Stimulated activated CD8-positive, alpha-beta memory T cell treated with anti-CD3 and anti-CD28 coated beads, Interleukin-7, amount 100 ng/mL, for 24 hours (primary cell): ENCODE measurements around the gene PAK3.
A peak's percentile ranks its signal among the peaks of the same experiment; 100 is the strongest.

Experiments
- DNase-seq: peaks from one replicate; pipeline ENCODE4 v3.0.0-alpha.2; 2020; ENCODE audit warnings: low read depth

The PAK3 gene

DNA sequence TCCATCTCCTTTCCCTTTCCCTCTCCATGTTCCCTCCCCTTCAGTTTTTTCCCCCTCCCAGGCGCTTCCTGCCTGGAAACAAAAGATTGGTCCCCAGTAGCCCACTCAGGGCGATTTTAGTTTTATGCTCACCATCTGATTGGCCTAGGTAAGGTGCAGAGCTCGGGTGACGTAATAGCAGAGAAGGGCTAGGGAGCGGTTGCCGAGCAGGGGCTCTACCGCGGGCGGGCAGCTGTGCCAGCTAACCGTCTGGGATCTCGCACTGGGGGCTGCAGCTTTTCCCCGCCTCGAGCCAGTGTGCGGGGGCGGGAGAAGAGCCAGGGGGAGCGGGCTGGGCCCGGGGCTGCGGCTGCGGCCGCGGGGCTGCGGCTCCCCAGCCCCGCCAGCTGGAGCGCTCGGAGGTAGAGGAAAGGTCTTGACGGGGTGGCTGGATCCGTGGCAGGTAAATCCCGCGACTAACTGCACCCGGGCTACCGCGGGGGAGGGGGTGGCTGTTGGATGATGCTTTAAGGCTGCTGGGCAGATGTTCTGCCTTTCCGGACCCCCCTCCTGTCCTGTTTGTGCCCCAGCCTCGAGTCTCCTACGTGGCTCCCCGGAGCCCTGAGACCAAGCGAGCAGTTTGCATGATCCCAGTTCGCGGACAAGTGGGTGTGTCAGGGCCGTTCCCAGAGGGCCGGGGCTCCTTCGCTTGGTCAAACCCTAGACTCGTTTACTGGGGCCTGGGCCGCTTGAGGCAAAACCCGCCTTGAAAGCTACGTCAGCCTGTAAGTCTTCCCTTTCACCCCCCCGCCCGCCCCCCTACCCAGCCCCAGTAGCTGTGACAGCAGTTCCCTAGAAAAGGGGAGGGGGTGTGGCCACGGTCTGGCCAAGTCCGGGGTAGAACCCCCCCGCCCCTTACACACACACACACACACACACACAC lies at the start of gene PAK3:
Gene PAK3 (plus strand): TSS at position 218 of the 922 bp plus-strand sequence. CDS start 26,913 bp downstream, outside the sequence.
- no peak for DNase-seq

DNA sequence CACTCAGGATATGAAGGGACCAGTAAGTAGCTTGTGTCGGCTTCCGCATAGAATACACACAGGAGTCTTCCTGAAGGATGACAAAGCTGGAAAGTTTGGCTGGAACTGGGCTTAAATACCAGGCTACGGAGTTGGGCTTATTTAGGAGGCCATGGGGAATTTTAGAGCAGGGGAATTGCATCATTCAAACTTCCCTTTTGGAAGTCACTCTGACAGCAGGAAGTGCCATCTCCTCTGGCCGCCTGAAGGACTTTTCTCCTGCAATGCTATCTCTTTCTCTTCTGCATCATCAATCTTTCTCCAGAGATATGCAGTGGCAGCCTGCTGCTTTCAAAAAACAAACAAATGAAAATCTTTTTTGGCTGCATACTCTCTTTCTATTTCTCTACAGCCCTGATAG lies 48.4 kb upstream of the PAK3 start:
- no peak for DNase-seq

DNA sequence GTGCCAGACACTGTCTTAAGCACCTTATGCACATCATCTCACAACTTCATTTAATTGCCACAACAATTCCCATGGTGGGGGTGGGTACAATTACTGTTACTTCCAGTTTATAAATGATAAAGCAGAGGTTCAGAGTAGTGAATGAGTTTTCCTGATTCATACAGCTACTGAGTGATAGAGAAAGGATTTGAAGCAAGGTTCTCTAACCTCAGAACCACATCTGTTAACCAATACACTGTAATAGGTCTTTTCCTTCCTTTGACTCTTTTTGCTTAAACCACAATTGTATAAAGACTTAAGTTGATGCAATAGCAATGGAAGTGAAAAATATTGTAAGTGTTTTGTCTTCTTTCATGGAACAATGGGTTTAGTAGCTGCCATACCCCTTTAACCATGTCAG lies 43.5 kb upstream of the PAK3 start:
- no peak for DNase-seq

DNA sequence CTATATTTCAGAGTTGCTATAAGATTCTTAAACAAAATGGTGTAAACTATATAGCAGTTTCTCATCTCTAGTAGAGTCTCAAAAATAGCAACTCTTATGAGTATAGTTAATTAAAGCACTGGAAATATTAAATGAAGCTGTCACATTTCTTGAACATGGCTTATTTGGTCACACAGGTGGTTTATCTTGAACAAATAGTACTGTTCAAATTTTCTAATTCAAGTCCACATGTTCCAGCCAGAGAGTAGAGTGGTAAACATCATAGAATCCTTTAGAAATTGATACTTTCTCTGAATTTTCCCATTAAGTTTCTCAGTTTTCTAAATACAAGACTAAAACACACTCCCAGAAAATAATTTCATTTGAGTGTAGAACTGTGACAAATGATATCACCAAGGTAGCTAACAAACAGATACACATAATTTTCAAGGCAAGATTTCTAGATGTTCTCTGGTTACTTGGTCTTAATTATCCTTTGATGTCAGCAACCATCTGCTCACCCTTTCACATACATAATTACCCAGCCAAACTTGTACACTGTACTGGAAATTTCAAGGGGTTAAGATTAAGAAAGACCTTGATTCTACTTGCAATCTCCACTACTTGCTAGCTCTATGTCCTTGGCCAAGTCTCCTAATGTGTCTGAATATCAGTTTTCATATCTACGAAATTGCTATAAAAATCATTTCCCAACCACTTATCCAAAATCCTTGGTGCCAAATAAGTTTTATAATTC lies 24.3 kb upstream of the PAK3 start:
- no peak for DNase-seq

DNA sequence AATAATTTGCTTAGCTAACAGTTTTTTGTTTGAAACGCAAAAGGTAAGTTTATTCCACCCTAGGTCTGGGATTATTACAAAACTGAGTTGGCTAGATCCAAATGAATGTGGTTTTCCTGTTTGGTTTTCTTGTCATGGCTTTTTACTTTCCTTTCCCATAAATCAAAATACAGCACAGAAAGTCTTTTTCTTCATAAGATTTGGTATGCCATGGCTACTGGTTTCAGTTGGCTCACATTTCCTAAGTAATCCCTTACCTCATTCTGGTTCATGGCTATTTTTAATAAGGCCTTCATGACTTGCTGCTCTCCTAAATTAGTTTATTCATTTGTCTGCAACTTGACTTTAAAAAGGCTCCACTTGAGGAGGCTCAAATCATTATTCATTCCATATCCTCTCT lies 12.9 kb upstream of the PAK3 start:
- no peak for DNase-seq

DNA sequence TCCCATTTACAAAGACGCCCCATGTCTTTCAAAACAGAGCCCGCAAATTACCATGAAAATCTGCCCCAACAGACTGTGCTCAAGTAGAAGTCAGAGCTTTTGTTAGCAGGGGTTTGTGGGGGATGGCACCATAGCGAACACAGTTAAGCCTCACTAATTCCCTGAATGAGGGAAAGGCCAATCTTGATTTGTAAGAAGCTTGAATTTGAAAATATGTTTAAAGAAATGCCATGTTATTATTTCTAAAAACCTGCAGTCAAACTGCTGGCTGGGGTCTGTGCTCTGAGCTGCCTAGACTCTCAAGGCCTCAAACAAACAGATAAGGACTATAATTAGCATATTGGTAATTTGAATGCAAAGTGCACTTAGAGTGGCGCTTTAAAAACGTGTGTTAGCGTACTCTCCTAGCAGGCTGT lies 9.4 kb upstream of the PAK3 start:
- DNase-seq, result no peak

DNA sequence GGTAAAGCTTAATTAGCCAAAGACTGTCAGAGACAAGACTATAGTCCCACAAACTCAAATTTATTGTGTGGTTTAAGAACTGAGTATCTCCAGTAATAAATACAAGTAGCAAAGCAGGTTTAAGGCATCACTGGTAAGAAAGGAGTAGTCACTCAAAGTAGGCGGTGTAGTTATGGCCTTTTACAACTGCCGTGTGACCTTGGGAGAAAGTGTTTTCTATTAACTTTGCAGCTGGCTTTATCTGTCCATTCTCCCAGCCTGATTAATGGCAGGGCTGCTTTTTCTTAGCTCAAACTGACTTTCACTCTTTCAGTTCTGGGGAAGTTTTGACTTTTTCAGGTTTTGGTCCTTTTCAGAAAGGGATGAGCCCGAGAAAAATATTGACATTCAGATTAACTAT lies 7.4 kb upstream of the PAK3 start:
- no peak for DNase-seq

DNA sequence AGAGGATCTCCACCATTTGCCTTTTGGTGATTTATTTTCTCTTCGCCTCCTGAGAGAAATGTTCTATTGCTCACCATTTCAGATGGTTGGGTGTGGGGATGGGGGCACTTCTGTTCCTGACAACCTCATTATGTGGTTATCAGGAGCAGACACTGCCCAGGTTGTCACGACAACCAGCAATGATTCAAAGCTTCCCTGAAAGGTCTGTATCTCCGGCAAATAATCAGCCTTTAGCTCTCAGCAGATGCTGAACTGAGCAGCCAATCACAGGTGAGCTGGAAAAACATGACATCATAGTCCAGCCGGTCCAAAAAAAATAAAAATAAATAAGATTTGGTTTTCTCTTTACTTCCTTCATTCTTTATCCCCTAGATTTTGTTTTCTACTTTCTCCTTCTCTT lies 5.5 kb upstream of the PAK3 start:
- no peak for DNase-seq

DNA sequence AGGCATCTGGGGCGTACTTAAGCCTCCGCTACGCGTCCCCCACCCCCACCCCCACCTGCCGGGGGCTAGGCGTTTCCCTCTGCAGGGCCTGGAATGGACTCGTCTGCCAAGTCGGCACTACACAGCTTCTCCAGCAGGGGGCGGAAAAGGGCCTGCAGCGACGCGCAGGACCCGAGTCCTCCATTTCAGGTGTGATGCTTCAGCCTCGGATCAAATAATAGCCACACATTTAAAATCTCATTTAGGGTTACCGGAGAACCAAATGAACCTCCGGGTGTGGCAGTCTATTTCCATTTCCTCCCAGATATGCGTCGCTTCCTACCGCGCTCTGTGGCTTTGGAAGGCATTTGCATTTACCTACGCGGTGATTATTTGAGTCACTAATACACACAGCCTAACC lies 2.9 kb downstream of the PAK3 start:
- peak; percentile 36 for DNase-seq

DNA sequence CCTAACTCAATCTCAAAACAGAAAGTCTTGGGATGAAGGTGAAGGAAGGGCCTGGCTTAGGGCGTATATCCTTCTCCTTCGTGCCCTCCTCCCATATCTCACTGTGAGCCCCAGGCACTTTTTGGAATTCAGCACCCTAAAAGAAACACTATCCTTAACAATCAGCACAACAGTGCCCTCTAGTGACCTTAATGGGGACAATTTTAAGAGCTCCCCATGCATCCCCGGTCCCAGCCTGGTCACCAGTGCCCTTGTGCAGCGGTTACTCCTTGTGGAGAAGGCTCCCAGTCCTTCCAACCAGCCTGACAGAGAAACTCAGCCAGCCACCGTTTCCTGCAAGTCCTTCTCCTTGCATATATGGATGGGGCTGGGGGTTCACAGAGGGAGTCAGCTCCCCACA lies 4.2 kb downstream of the PAK3 start:
- DNase-seq, result no peak

DNA sequence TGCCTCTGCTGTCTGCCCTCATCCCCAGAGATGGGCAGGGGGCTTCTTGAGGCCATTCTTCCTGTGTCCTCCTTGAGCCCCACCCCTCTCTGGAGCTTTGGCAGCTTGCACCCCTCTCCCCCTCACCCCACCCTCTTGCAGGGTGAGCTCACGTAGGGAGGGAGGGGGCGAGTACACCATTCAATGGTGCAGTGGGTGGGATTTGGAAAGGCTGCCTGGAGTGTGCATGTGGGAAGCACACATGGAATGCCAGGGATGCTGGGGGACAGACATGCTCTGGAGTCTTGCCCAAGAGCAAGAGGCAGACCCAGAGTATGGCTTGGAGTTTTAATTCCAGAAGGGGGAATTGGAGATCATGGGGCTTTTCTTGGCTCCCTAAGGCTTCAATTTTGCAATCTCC lies 5.6 kb downstream of the PAK3 start:
- DNase-seq, result no peak

DNA sequence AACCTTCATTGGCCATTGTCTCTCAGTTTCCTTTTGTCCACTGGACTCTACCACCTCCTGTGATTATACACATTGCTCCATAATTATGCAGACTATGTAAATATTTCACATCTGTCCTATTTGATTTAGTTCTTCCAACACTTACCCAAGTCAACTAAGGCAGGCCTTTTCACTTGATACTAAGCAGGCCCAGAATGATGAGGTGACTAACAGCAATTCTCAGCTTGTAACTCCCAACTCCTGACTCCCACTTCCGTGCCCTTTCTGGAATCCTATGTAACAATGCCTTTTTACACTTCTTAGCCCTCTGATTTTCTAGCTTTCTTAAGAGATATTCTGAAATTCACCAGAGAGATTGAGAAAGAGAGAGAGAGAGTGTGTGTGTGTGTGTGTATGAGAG lies 6.6 kb downstream of the PAK3 start:
- no peak for DNase-seq

DNA sequence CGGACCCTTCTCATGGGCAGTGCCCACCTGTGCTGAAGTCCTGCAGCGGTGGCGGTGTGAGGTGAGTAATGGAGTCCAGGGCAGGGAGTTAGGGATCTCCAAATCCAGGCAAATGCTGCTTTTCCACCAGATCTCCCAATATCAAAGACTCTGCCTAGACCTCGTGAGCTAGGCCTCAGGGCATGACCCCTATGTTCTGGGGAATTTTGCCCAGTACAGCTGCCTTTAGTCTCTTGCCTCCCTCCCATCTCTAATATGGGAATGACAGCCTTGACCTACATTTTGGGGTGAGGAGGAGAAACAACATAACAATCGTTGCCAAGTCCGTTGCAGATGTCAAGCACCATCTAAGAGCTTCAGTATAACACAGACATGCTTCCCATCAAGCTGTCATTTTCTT lies 7.3 kb downstream of the PAK3 start:
- no peak for DNase-seq

DNA sequence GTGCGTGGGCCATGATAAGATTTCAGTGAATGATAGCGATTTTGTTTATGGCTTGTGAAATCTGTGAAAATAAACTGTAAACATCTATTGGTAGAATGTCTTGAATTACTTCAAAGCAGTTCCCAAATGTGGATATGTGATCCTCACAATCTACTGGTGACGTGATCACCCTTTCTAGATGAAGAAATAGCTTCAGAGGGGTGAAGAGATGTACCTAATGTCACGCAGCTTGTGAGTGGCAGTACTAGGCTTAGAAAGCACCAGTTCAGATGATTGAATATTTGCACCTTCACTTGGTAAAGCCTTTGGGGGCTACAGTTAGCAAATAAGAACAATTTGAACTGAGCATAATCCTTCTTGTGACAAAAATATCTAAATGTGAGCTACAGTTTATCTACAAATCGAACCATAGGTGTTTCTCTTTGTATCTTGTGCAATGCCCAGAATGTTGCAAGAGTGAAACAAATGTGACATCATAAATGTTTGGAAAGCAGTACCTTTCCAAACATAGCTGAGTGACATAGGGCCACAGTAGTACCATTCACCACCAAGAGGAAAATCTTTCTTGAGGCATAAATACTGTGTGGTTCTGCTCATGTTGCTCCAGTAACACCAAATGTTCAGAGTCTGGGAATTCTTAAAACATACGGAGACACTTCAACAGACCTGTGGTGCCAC lies 14.2 kb downstream of the PAK3 start:
- DNase-seq, result no peak

DNA sequence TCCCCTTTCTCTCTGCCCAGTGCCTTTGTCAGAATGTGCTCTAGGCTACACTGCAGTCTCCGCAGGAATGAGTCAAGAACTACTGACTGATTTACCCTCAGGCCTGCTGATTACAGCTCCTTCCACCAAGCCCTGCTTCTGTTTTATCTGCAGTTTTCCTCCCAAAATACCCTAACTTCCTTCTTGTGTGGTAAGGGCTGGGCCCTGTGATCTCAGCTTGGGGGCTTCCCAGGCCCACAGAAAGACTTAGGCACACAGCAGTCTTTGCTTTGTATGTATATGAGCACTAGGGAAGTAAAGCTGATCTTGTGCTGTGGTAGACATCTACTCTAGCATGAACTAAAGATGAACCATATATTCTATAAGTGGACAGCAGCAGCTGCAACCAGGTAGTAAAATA lies 18.8 kb downstream of the PAK3 start:
- DNase-seq, result no peak

DNA sequence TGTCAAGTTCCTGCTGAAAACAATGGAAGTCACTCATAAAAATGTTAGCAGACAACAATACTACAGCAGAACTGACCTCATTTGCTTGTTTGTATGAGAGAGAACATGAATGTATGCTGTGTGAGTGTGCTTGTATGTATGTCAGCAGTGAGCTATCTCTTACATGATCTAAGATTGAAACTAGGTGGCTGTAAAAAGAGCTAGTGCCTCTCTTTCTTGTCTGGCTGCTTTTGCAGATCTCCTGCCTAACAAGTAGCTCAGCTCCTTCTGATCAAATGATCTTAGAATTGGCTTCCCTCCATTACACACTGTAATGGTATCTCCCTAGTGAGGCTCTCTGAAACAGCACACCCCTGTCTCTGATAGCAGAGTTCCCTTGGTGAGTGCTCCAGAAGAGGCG lies 20.7 kb downstream of the PAK3 start:
- DNase-seq, result no peak

DNA sequence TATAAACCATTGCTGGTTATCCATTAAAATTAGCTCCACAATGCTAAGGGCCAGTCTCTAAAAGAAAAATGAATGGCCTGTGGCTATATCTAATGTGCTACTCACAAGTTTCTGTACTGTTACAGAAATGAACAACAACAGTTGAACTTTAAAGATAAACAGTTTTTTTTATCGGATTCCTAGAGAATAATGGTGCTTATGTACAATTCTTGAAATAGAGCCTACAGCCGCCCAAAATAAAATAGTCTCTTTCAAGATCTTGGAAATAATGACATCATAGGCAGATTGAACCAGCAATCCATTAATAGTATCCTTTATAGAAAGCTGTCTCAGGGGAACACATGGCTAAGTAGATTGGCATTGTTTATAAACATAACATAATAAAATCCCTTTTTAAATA lies 23.4 kb downstream of the PAK3 start:
- no peak for DNase-seq

DNA sequence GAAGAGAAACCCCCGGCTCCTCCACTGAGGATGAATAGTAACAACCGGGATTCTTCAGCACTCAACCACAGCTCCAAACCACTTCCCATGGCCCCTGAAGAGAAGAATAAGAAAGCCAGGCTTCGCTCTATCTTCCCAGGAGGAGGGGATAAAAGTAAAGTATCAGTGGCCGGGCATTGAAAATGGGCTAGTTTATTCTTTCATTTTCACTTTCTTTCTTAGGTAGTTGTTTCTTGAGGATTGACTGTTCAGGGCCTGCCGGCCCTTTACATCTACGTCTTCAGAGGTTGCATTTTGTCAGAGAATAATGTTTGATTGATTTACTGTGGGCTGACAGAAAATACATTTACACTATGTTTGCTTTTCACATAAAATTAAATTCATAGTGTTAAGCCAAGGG lies 27.1 kb downstream of the PAK3 start:
- DNase-seq, result no peak

DNA sequence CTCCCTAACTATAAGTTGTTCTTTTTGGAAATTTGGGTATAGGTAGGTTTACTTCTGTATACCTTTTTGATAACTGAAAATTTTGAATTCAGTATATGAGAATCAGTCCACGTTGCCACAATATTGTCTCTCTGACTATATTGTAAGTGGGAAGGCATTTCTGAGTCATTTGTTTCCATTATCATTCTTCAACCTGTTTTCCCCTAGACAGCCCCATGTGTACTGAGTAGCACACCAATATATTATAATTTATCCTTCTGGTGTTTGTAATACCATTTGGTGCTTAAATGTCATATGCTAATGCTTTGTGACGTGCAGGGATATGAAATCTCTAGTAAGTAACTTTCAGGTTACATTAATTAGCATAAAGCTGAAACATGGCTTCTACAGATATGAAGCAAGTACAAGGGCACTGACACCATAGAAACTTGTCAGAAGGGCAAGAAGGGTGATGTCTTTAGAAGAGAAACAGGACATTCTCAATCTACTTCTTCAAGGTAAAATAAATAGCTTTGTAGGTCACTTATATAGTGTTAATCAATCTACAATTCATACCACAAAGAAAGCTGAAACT lies 27.7 kb downstream of the PAK3 start:
- DNase-seq, result no peak

DNA sequence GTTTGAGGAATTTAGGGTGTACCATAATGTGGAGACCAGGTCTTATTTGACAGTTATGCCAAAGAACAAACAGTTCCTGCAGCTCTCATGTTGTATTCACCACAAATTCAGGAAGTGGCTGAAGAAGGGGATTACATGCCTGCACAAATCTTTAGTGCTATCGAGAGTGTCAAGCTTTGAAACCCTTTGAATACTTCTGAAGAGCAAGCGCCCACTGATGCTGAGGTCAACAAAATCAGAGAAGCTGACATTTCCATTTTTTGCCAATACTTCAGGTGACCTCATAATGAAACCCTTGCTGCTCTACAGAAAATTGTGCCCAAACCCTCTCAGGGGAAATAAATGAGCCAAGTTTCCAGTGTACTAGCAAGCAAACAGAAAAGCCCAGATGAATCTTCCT lies 28.4 kb downstream of the PAK3 start:
- no peak for DNase-seq

DNA sequence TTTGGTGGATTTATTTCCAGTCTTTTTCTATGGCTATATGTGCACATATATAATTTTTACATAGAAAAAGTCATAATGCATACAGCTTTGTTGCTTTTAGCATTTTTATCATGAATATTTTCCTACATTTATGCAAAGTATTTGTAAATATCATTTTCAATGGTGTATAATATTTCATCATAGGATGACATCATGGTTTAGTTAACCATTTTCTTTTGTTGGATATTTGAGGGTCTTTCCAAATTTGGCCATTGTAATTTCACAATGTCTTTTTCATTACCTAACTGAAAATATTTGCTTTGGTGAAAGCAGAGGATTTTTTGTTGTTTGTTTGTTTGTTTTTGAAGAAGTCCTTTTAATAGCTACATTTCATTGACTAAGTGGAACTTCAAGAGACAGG lies 31.0 kb downstream of the PAK3 start:
- no peak for DNase-seq

DNA sequence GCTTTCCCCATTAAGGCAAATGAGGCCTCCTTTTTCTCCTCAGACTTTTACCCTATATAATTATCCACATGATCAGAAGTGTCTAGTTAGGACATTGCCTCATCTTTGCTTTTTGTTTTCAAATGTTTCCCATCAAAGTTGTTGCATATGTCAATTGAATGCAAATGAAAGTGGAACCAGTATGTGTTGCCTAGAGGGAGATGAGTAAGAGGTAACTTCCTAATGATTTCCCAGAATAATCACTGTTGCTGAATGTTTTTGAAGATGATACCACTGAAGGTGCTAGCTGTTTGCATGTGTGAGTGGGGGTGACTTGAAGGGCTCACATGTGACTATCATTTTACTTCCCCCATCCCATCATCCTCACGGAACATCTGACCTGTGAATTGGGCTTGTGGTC lies 33.9 kb downstream of the PAK3 start:
- DNase-seq, result no peak

DNA sequence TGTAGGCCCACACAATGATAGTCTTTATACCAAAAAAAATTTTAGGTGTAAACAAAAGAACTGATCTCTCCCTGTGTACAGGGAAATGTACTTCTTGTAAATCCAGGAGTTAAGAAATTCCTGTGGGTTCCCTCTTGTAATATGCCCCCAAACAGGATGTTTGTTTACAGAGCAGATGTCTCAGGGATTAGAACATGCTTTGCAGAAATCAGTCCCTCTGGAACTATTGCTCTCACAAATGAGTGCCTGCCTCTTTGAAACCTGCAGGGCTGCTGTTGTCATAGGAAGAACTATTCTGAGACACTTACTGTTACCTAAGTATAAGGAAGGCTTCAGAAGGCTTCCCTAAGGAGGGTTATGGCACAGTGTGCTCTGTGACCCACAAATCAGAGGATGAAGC lies 35.6 kb downstream of the PAK3 start:
- no peak for DNase-seq
